Astrocyte (in vitro differentiated cells and primary cell): ENCODE results near the gene MRRF. TPM values are rescaled to one million over a fixed set of nuclear protein-coding genes. Genes with fewer than 3 reads are reported as not detected.

Experiments used
- DNase-seq: peaks from one replicate; pipeline ENCODE4 v3.0.0-alpha.2; 2010; ENCODE audit warnings: low read depth
- FAIRE-seq: peaks from 2 replicates; lab custom pipeline; 2011; peaks lifted over from hg19 to GRCh38; lab: Jason Lieb, UNC
- H2AFZ ChIP-seq: 2 replicates; pipeline ENCODE4 v1.6.0; 2012; ENCODE audit warnings: low read depth, low read length, inconsistent platforms
- H3K27ac ChIP-seq: 2 replicates; pipeline ENCODE4 v1.5.1; 2011; ENCODE audit warnings: low read depth, low read length, inconsistent platforms
- H3K27me3 ChIP-seq: 2 replicates; pipeline ENCODE4 v1.6.0; 2011; ENCODE audit warnings: low read length, inconsistent platforms; ENCODE audit not compliant: insufficient read depth
- H3K36me3 ChIP-seq: 2 replicates; pipeline ENCODE4 v1.5.1; 2011; ENCODE audit warnings: low read length, inconsistent platforms; ENCODE audit not compliant: insufficient read depth
- H3K4me1 ChIP-seq: 2 replicates; pipeline ENCODE4 v1.5.1; 2011; ENCODE audit warnings: low read length, inconsistent platforms; ENCODE audit not compliant: insufficient read depth
- H3K4me2 ChIP-seq: 2 replicates; pipeline ENCODE4 v1.6.0; 2012; ENCODE audit warnings: low read length, inconsistent platforms
- H3K4me3 ChIP-seq: 2 replicates; pipeline ENCODE4 v1.5.1; 2011; ENCODE audit warnings: low read depth, mild to moderate bottlenecking, low read length, inconsistent platforms; ENCODE audit not compliant: insufficient read depth
- H3K79me2 ChIP-seq: 2 replicates; pipeline ENCODE4 v1.6.0; 2012; ENCODE audit warnings: mild to moderate bottlenecking, low read length, inconsistent platforms; ENCODE audit not compliant: insufficient read depth
- H3K9ac ChIP-seq: 2 replicates; pipeline ENCODE4 v1.6.0; 2012; ENCODE audit warnings: mild to moderate bottlenecking, low read length, inconsistent platforms
- H3K9me3 ChIP-seq: 2 replicates; pipeline ENCODE4 v1.5.1; 2012; ENCODE audit warnings: low read depth, mild to moderate bottlenecking, low read length, inconsistent platforms; ENCODE audit not compliant: insufficient read depth
- H4K20me1 ChIP-seq: 2 replicates; pipeline ENCODE4 v1.6.0; 2012; ENCODE audit warnings: low read length, inconsistent platforms; ENCODE audit not compliant: insufficient read depth
- H3K27ac Mint-ChIP-seq: one replicate; pipeline ENCODE4 v1.8.0; 2021; ENCODE audit warnings: mild to moderate bottlenecking, mixed read lengths; ENCODE audit not compliant: unreplicated experiment
- H3K27me3 Mint-ChIP-seq: one replicate; pipeline ENCODE4 v1.8.0; 2021; ENCODE audit warnings: low read depth, mixed read lengths; ENCODE audit not compliant: unreplicated experiment
- H3K36me3 Mint-ChIP-seq: one replicate; pipeline ENCODE4 v1.8.0; 2021; ENCODE audit warnings: low read depth, mixed read lengths; ENCODE audit not compliant: unreplicated experiment
- H3K4me1 Mint-ChIP-seq: one replicate; pipeline ENCODE4 v1.8.0; 2021; ENCODE audit warnings: low read depth, mixed read lengths; ENCODE audit not compliant: unreplicated experiment
- H3K4me3 Mint-ChIP-seq: one replicate; pipeline ENCODE4 v1.8.0; 2021; ENCODE audit warnings: mild to moderate bottlenecking, moderate library complexity, mixed read lengths; ENCODE audit not compliant: unreplicated experiment
- H3K9me3 Mint-ChIP-seq: one replicate; pipeline ENCODE4 v1.8.0; 2021; ENCODE audit warnings: mild to moderate bottlenecking, mixed read lengths; ENCODE audit not compliant: unreplicated experiment
- CTCF ChIP-seq: IDR thresholded peaks from 2 replicates; pipeline ENCODE4 v1.5.1; 2011; ENCODE audit warnings: low read depth, mild to moderate bottlenecking, inconsistent platforms, low read length, moderate library complexity; ENCODE audit not compliant: insufficient read depth
- EZH2 ChIP-seq: IDR thresholded peaks from 2 replicates; pipeline ENCODE4 v1.6.1; 2012; ENCODE audit warnings: mild to moderate bottlenecking, low read length, inconsistent platforms; ENCODE audit not compliant: insufficient read depth
- total RNA-seq: library from RNA; stranded (reverse); gene quantifications from 2 replicates; pipeline ENCODE4 v1.2.1, GENCODE V29; 2021

Gene MRRF
- total RNA-seq, 1 donor from 2014 or later: 24.0 TPM

GRCh38 chr9:122234022-122234748 is 30.5 kb upstream of the MRRF start:
- Histone ChIP-seq H3K9ac (no peak overlapping the region), H3K79me2 (no peaks in the 10 kb centered on the region), H4K20me1 (no peaks in the 10 kb centered on the region), H3K4me3 (no peak overlapping the region), H3K4me1 (no peaks in the 10 kb centered on the region), H3K4me2 (no peak overlapping the region), H3K27me3 (peaks cover 30% of the 10 kb centered on the region), H3K36me3 (no peaks in the 10 kb centered on the region), H3K27ac (no peak overlapping the region), H3K9me3 (no peaks in the 10 kb centered on the region), H2AFZ (no peak overlapping the region)
- H3K27ac Mint-ChIP-seq: no peak overlapping the region
- peaks cover 3% of the 10 kb centered on the region for H3K9me3 Mint-ChIP-seq
- FAIRE-seq: no peak
- peaks cover 10% of the 10 kb centered on the region for H3K27me3 Mint-ChIP-seq
- H3K4me3 Mint-ChIP-seq: no peak overlapping the region
- no peaks in the 10 kb centered on the region for H3K36me3 Mint-ChIP-seq
- TF ChIP-seq CTCF (no peak), EZH2 (no peak)
- no peaks in the 10 kb centered on the region for H3K4me1 Mint-ChIP-seq
- DNase-seq: no peak

- Histone ChIP-seq H3K4me2 (no peak overlapping the region), H3K4me3 (no peak overlapping the region), H3K4me1 (no peaks in the 10 kb centered on the region), H3K27me3 (peaks cover 5% of the 10 kb centered on the region), H3K79me2 (no peaks in the 10 kb centered on the region), H3K36me3 (peaks cover 15% of the 10 kb centered on the region), H3K27ac (no peak overlapping the region), H3K9ac (no peak overlapping the region), H3K9me3 (no peaks in the 10 kb centered on the region), H2AFZ (no peak overlapping the region), H4K20me1 (peaks cover 5% of the 10 kb centered on the region)
- H3K36me3 Mint-ChIP-seq: peaks cover 4% of the 10 kb centered on the region
- H3K27ac Mint-ChIP-seq: no peak overlapping the region
- H3K27me3 Mint-ChIP-seq: peaks cover 10% of the 10 kb centered on the region
- H3K9me3 Mint-ChIP-seq: peaks cover 3% of the 10 kb centered on the region
- TF ChIP-seq EZH2: no peak
- TF ChIP-seq CTCF: no peak
- DNase-seq (no peak), FAIRE-seq (no peak)
- no peaks in the 10 kb centered on the region for H3K4me1 Mint-ChIP-seq
- no peak overlapping the region for H3K4me3 Mint-ChIP-seq
Observed at GRCh38 chr9:122236681-122237080, 28.0 kb upstream of the MRRF start.

- H3K4me1 ChIP-seq: no peaks in the 10 kb centered on the region
- no peak overlapping the region for H3K4me3 ChIP-seq
- no peak overlapping the region for H2AFZ ChIP-seq
- peaks cover 14% of the 10 kb centered on the region for H3K36me3 Mint-ChIP-seq
- H3K4me2 ChIP-seq: no peak overlapping the region
- no peaks in the 10 kb centered on the region for H3K9me3 ChIP-seq
- H3K36me3 ChIP-seq: peaks cover 35% of the 10 kb centered on the region
- no peak overlapping the region for H3K4me3 Mint-ChIP-seq
- H3K27ac Mint-ChIP-seq: no peak overlapping the region
- TF ChIP-seq EZH2 (no peak), CTCF (no peak)
- H3K79me2 ChIP-seq: no peaks in the 10 kb centered on the region
- DNase-seq: no peak
- H3K27me3 Mint-ChIP-seq: peaks cover 2% of the 10 kb centered on the region
- H3K27ac ChIP-seq: no peak overlapping the region
- no peaks in the 10 kb centered on the region for H3K9me3 Mint-ChIP-seq
- no peak for FAIRE-seq
- H3K27me3 ChIP-seq: no peaks in the 10 kb centered on the region
- peaks cover 5% of the 10 kb centered on the region for H4K20me1 ChIP-seq
- no peaks in the 10 kb centered on the region for H3K4me1 Mint-ChIP-seq
- no peak overlapping the region for H3K9ac ChIP-seq
Observed at GRCh38 chr9:122239722-122240121, 25.0 kb upstream of the MRRF start.
